Measurements from ENCODE around the gene TEN1.
"Not testable (repeated sequence)": the region's sequence is repeated elsewhere in the genome, so short reads cannot be mapped to it uniquely, and the experiment has no call there.

Gene TEN1

GRCh38 chr17:75978938-75979704 is at the start of gene TEN1, which contains the start of gene ACOX1:
TSS of gene TEN1 (plus strand) at chr17:75979240. CDS start at chr17:75986193, 6,953 bp downstream.
TSS of gene ACOX1 (minus strand) at chr17:75979166. CDS start at chr17:75979073, 93 bp downstream.
- DNase-seq: peak; percentile 95 to 96

- DNase-seq: no peak
Measured at GRCh38 chr17:75931062-75931461, 48.0 kb upstream of the TEN1 start.

GRCh38 chr17:75932852-75933251 is 46.2 kb upstream of the TEN1 start:
- no peak for DNase-seq

- DNase-seq: no peak
Measured at GRCh38 chr17:75933808-75934207, 45.2 kb upstream of the TEN1 start.

- DNase-seq: no peak
Measured at GRCh38 chr17:75937652-75938051, 41.4 kb upstream of the TEN1 start.

- DNase-seq: peak; percentile 87 to 88
Measured at GRCh38 chr17:75940727-75941441, 38.2 kb upstream of the TEN1 start, which contains the start of gene FBF1. TSS of gene FBF1 (minus strand) at chr17:75941042. CDS start at chr17:75938149, 2,893 bp downstream.

- no peak for DNase-seq
Measured at GRCh38 chr17:75941442-75941819, 37.6 kb upstream of the TEN1 start.

- no peak for DNase-seq
Measured at GRCh38 chr17:75942473-75942872, 36.6 kb upstream of the TEN1 start.

GRCh38 chr17:75943491-75943890 is 35.5 kb upstream of the TEN1 start:
- no peak for DNase-seq

- DNase-seq: no peak
Measured at GRCh38 chr17:75945211-75945610, 33.8 kb upstream of the TEN1 start.

- DNase-seq: no peak
Measured at GRCh38 chr17:75950421-75950820, 28.6 kb upstream of the TEN1 start.

- DNase-seq: no peak
Measured at GRCh38 chr17:75950855-75951554, 28.0 kb upstream of the TEN1 start.

- no peak for DNase-seq
Measured at GRCh38 chr17:75959051-75959838, 19.8 kb upstream of the TEN1 start.

- DNase-seq: no peak
Measured at GRCh38 chr17:75959839-75960511, 19.1 kb upstream of the TEN1 start.

- DNase-seq: no peak
Measured at GRCh38 chr17:75965468-75965867, 13.6 kb upstream of the TEN1 start.

- not testable (repeated sequence) for DNase-seq
Measured at GRCh38 chr17:75969044-75969443, 10.0 kb upstream of the TEN1 start.

- peak in 1 of 2 donors; percentile 24 for DNase-seq
Measured at GRCh38 chr17:75970011-75970523, 9.0 kb upstream of the TEN1 start.

- DNase-seq: no peak
Measured at GRCh38 chr17:75970626-75971025, 8.4 kb upstream of the TEN1 start.

GRCh38 chr17:75975187-75975586 is 3.9 kb upstream of the TEN1 start:
- not testable (repeated sequence) for DNase-seq

- no peak for DNase-seq
Measured at GRCh38 chr17:75975757-75976174, 3.3 kb upstream of the TEN1 start.

- DNase-seq: no peak
Measured at GRCh38 chr17:75976175-75976848, 2.7 kb upstream of the TEN1 start.
